Skin epidermis (tissue), 12 donors: ENCODE measurements around the gene SULT1B1.

Experiments used
- H3K27ac ChIP-seq, 21 experiments: fragments of 200-600 bp; sonication (generic) in 11 of 21; one replicate each; pipeline ENCODE4 v1.5.0; 2020; ENCODE audit warnings: mild to moderate bottlenecking in 3 of 21, inconsistent platforms in 2 of 21, moderate library complexity in 2 of 21
- H3K4me3 ChIP-seq, 7 experiments: fragments of 200-600 bp; sonication (generic) in 2 of 7; one replicate each; pipeline ENCODE4 v1.5.0; 2020; ENCODE audit warnings: inconsistent platforms in 2 of 7, mild to moderate bottlenecking in 2 of 7, moderate library complexity in 1 of 7

Gene SULT1B1

DNA sequence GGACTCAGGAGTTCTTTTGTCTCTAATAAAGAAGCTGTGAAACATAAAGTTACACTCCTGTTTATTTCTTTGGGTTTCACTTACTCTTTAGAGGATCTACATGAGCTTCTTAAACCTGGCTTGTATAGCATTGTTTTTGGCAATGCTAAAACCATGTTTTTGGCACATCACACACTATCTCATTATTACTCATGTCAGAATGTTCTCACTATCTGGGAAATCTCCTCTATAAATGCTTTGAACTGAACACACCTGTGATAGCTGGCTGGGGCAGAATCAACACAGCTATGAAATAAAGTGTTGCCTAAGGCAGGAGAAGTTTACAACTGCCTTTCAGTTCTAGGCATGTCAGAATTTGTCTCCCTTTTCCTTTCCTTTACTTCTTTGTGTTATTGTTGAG, 52.6 kb downstream of the SULT1B1 start:
- no peak overlapping the region for H3K4me3 ChIP-seq
- H3K27ac ChIP-seq, result no peak overlapping the region

DNA sequence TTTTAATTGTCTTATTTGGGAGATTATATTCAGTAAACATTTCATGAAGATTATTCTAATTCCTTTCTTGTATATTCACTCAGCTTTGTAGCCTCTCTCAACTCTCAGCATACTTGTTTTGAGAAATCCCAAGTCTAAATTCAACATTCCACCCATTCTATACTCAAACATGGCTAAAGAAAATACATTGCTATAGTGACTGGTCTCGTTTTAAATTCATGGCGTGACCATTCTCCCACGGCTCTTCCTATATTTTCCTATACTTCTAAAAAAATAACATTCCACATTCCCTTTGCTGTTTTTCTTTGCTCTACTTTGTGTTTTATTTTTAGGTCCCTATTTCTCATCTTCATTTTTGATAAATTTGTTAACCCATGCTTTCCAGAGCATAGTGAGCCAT, 58.2 kb downstream of the SULT1B1 start:
- Histone ChIP-seq H3K27ac (no peak overlapping the region), H3K4me3 (no peak overlapping the region)

DNA sequence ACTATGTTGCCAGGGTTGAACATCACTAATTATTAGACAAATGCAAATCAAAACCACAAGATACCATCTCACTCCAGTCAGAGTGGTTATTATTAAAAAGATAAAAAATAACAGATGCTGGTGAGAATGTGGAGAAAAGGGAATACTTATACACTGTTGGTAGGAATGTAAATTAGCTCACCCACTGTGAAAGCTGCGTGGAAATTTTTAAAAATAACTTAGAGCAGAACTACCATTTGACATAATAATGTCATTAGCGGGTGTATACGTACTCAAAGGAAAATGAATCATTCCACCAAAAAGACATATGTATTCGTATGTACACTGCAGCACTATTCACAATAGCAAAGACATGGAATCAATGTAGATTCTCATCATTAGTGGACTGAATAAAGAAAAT, 58.7 kb downstream of the SULT1B1 start:
- Histone ChIP-seq H3K27ac (no peak overlapping the region), H3K4me3 (no peak overlapping the region)

DNA sequence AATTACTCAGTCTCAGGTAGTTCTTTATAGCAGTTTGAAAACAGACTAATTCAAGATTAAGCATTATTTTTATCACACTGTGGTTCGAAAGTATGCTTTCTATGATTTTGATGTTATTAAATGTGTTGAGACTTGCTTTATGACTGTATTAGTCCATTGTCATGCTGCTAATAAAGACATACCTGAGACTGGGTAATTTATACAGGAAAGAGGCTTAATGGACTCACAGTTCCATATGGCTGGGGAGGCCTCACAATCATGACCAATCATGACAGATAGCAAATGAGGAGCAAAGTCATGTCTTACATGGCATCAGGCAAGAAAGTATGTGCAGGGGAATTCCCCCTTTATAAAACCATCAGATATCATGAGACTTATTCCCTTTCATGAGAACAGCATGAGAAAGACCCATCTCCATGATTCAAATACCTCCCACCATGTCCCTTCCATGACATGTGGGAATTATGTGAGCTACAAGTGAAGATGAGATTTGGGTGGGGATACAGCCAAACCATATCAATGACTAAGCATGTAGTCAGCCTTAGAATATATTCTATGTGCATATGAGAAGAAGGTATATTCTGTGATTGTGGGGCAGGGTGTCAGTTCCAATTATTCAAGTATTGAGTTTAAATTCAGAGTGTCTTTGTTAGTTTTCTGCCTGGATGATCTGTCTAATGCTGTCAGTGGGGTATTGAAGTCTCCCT, 62.7 kb downstream of the SULT1B1 start:
- no peak overlapping the region for H3K27ac ChIP-seq
- no peak overlapping the region for H3K4me3 ChIP-seq

DNA sequence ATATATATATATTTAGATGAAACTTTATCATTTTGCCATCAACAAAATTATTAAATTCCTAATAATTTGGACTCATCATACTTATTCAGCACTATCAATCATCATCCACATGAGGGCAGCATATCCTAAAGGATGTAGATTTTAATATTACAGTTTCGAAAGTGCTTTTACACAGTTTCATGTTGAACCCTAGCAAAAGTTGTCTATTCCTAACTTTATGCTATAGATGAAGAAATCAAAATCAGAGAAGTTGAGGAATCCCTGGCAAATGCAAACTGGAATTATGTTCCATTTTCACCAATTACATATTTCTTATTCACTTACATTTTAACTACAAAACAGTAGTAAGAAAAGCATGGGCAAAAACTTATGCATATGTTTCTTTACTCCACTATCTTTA, 70.8 kb downstream of the SULT1B1 start:
- no peak overlapping the region for H3K27ac ChIP-seq

DNA sequence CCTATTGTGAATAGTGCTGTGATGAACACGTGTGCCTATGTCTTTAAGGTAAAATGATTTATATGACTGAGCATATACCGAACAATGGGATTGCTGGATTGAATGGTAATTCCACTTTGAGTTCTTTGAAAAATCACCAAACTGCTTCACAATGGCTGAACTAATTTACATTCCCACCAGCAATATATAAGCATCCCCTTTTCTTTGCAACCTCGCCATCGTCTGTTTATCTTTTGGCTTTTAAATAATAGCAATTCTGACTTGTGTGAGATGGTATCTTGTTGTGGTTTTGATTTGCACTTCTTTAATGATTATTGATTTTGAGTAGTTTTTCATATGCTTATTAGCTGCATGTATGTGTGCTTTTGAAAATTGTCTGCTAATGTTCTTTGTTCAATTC, 75.6 kb downstream of the SULT1B1 start:
- H3K27ac ChIP-seq, result no peak overlapping the region
- no peak overlapping the region for H3K4me3 ChIP-seq

More for the DNA sequence above, 70.8 kb downstream of the SULT1B1 start:
- no peak overlapping the region for H3K4me3 ChIP-seq
